Neural progenitor cell (in vitro differentiated cells): ENCODE measurements around the gene HRCT1.

Experiments
- EZH2 ChIP-seq: fragments of 200-600 bp; sonication (generic); IDR thresholded peaks from 2 replicates; pipeline ENCODE4 v1.6.1; 2017; ENCODE audit warnings: antibody characterized with exemption, mild to moderate bottlenecking, moderate library complexity
- EZH2phosphoT487 ChIP-seq: fragments of 200-600 bp; sonication (generic); IDR thresholded peaks from 2 replicates; pipeline ENCODE4 v1.6.1; 2017; ENCODE audit warnings: antibody characterized with exemption

DNA sequence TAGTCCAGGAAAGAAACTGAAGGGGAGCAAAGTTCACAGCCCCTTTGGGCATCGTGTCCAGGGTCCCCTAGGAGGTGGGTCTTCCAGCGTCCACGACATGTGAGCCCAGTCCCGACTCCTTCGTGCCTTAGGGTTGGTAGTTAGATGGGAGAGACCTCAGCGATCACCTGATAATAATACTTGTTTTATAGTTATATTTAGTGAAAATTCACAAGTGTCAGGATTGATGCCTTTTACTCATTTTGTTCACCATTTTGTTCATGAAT is 23.4 kb downstream of the HRCT1 start:
- TF ChIP-seq EZH2 (no peak), EZH2phosphoT487 (no peak)
